IPS-18c (cell line): ENCODE measurements around the gene VARS2.
"Not testable (repeated sequence)": the region's sequence is repeated elsewhere in the genome, so short reads cannot be mapped to it uniquely, and the experiment has no call there.

ENCODE experiments used
- H3K4me3 ChIP-seq: 2 replicates; pipeline ENCODE4 v1.7.0; 2013; ENCODE audit warnings: low read depth, mild to moderate bottlenecking, low read length, moderate library complexity; ENCODE audit not compliant: insufficient read depth
- H3K9me3 ChIP-seq: one replicate; pipeline ENCODE4 v1.6.1; 2013; ENCODE audit warnings: mild to moderate bottlenecking, low read length, moderate library complexity; ENCODE audit not compliant: control insufficient read depth, insufficient read depth

VARS2 gene

DNA sequence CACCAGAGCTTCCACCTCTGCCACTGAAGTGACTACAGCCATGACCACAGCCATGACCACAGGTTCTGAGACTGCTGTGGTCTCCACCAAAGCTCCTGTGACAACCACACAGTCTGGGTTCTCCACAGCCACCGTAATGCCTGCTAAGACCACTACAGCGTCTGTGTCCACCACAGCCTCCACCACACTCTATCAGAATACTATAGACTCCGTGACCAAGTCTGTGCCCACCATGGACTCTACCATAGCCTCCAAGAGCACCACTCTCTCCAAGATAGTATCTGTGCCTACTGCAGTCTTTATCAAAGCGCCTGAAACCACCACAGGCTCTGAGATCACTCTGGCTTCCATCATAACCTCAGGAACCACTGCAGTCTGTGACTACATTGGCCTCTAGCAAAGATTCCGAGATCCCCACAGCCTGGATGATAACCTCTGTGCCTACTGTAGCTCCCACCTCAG lies 51.1 kb downstream of the VARS2 start:
- Histone ChIP-seq H3K4me3 (no peak overlapping the region), H3K9me3 (no peaks in the 10 kb centered on the region)

- H3K4me3 ChIP-seq, result no peak overlapping the region
- no peaks in the 10 kb centered on the region for H3K9me3 ChIP-seq
These were observed 52.1 kb downstream of the VARS2 start for GRCh38 chr6:30966154-30966553.

GRCh38 chr6:30969171-30969570 lies 55.1 kb downstream of the VARS2 start:
- not testable (repeated sequence) for H3K9me3 ChIP-seq, H3K4me3 ChIP-seq

GRCh38 chr6:30970946-30971345 lies 56.9 kb downstream of the VARS2 start:
- Histone ChIP-seq H3K4me3 (no peak overlapping the region), H3K9me3 (no peaks in the 10 kb centered on the region)

- H3K4me3 ChIP-seq, result no peak overlapping the region
- H3K9me3 ChIP-seq, result no peaks in the 10 kb centered on the region
These were observed 58.8 kb downstream of the VARS2 start for GRCh38 chr6:30972816-30973215.

DNA sequence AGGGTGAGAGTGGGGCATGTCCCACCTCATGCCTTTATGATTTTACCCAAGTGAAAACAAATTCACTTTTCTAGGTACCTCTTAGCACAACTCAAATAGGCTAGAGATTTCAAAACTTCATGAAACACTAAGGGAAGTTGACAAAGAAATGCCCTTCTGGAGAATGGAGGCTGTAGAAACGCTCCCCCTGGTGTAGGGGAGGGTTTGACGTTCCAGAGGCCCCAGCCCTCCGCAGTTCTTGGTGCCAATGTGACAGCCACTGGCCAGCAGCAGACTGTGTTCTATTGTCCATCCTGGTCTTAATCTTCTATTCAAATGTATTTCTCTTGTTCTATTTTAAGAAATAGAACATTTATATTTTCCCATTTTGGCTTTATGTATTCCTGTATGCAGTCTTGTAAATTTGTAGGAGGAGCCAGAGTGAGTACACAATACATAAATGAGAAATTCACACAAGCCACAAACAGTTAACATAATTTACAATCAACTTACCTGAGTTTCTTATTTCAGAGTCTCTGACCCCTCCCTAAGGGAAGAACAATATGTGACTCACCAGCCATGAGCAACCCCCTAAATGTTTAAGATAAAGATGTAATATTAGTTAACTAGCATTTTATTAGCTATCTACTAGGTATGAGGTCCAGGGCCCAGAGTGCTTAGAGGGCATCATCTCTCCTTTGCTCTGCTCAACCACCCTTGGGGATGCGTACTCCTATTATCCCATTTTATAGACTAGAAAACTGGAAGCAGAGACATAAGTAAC lies 60.6 kb downstream of the VARS2 start:
- Histone ChIP-seq H3K9me3 (no peaks in the 10 kb centered on the region), H3K4me3 (no peak overlapping the region)
